Fibroblast of lung (primary cell): ENCODE data around the gene FAM204A. TPM values are rescaled to one million over a fixed set of nuclear protein-coding genes. Genes with fewer than 3 reads are reported as not detected.

Experiments
- DNase-seq, 2 donors: peaks; one replicate each; pipeline versions ENCODE4 v3.0.0 to v3.0.0-alpha.2; 2010; ENCODE audit warnings: low read depth in 2 of 2
- H2AFZ ChIP-seq: 2 replicates; pipeline ENCODE4 v1.5.1; 2012; ENCODE audit warnings: low read length, control low read depth, inconsistent platforms
- H3K27ac ChIP-seq: 2 replicates; pipeline ENCODE4 v1.5.1; 2011; ENCODE audit warnings: low read length, control low read depth; ENCODE audit not compliant: insufficient read depth
- H3K27me3 ChIP-seq: 2 replicates; pipeline ENCODE4 v1.5.1; 2011; ENCODE audit warnings: mild to moderate bottlenecking, low read length; ENCODE audit not compliant: control insufficient read depth, insufficient read depth
- H3K36me3 ChIP-seq: 2 replicates; pipeline ENCODE4 v1.5.1; 2011; ENCODE audit warnings: low read length; ENCODE audit not compliant: control insufficient read depth, insufficient read depth
- H3K4me1 ChIP-seq: 2 replicates; pipeline ENCODE4 v1.5.1; 2011; ENCODE audit warnings: low read length; ENCODE audit not compliant: control insufficient read depth, insufficient read depth; ENCODE audit errors: extremely low read depth
- H3K4me2 ChIP-seq: 2 replicates; pipeline ENCODE4 v1.5.1; 2011; ENCODE audit warnings: low read length, control low read depth; ENCODE audit not compliant: insufficient read depth; ENCODE audit errors: extremely low read depth
- H3K4me3 ChIP-seq, 4 experiments: fragments of 200-600 bp in 1 of 4; sonication (generic) in 1 of 4; replicated peaks in 1 of 4; 2 replicates each; pipeline ENCODE4 v1.5.1; 2011 to 2016; ENCODE audit warnings: low read length in 4 of 4, low read depth in 3 of 4, mild to moderate bottlenecking in 3 of 4, control low read depth in 2 of 4, inconsistent platforms in 1 of 4, mixed read lengths in 1 of 4; ENCODE audit not compliant: insufficient read depth in 1 of 4; ENCODE audit errors: control extremely low read depth in 1 of 4
- H3K79me2 ChIP-seq: 2 replicates; pipeline ENCODE4 v1.5.1; 2012; ENCODE audit warnings: mild to moderate bottlenecking, low read length, inconsistent platforms; ENCODE audit not compliant: control insufficient read depth, insufficient read depth
- H3K9ac ChIP-seq: 2 replicates; pipeline ENCODE4 v1.5.1; 2011; ENCODE audit warnings: mild to moderate bottlenecking, low read length, control low read depth; ENCODE audit not compliant: insufficient read depth
- H3K9me3 ChIP-seq: 2 replicates; pipeline ENCODE4 v1.5.1; 2012; ENCODE audit warnings: low read depth, low read length; ENCODE audit not compliant: control insufficient read depth, insufficient read depth
- H4K20me1 ChIP-seq: 2 replicates; pipeline ENCODE4 v1.5.1; 2011; ENCODE audit warnings: low read length; ENCODE audit not compliant: control insufficient read depth, insufficient read depth; ENCODE audit errors: extremely low read depth
- CTCF ChIP-seq, 2 donors: IDR thresholded peaks in 1 of 2; conservative IDR thresholded peaks in 1 of 2; 1 replicate in 1 of 2; 2 replicates in 1 of 2; pipeline ENCODE4 v1.5.1; 2011 to 2012; ENCODE audit warnings: low read length in 2 of 2, control low read depth in 1 of 2, inconsistent platforms in 1 of 2, low read depth in 1 of 2, mild to moderate bottlenecking in 1 of 2
- EZH2 ChIP-seq: IDR thresholded peaks from 2 replicates; pipeline ENCODE4 v1.5.1; 2012; ENCODE audit warnings: low read length, control low read depth, mild to moderate bottlenecking; ENCODE audit errors: missing control alignments
- polyA plus RNA-seq, 2 donors: library from polyadenylated mRNA; depleted of rRNA in 1 of 2; stranded (reverse) in 1 of 2; unstranded in 1 of 2; fragments of >200 nt; gene quantifications; 2 replicates each; pipeline ENCODE4 v1.2.1, GENCODE V29; 2011 to 2012; ENCODE audit warnings: missing spikeins in 1 of 2
- total RNA-seq: library from RNA; depleted of rRNA; stranded (reverse); fragments of >200 nt; gene quantifications from 2 replicates; pipeline ENCODE4 v1.2.1, GENCODE V29; 2014

The FAM204A gene
- total and polyA plus RNA-seq, 2 donors (not counting 1 experiment from before 2014, with no cell fraction given): 47.2 to 54.8 TPM

GRCh38 chr10:118324140-118324539 lies 18.0 kb downstream of the FAM204A start:
- Histone ChIP-seq H3K4me1 (peaks cover 4% of the 10 kb centered on the region), H4K20me1 (no peaks in the 10 kb centered on the region), H3K4me3 (no peak overlapping the region), H2AFZ (no peak overlapping the region), H3K79me2 (no peaks in the 10 kb centered on the region), H3K36me3 (peaks cover 2% of the 10 kb centered on the region), H3K27me3 (no peaks in the 10 kb centered on the region), H3K9ac (no peak overlapping the region), H3K27ac (no peak overlapping the region), H3K4me2 (no peak overlapping the region), H3K9me3 (no peaks in the 10 kb centered on the region)
- DNase-seq: no peak
- TF ChIP-seq EZH2 (no peak), CTCF (conservative IDR thresholded peaks at IDR 0.05 in 1 of 2, IDR thresholded peaks at IDR 0.05 in 1 of 2; ENCODE audit: low read depth in 1 of 2, low read length in 2 of 2) (no peak)

GRCh38 chr10:118321724-118322575 lies 20.2 kb downstream of the FAM204A start:
- H3K4me3 ChIP-seq: no peak overlapping the region
- TF ChIP-seq EZH2: no peak
- TF ChIP-seq CTCF (conservative IDR thresholded peaks at IDR 0.05 in 1 of 2, IDR thresholded peaks at IDR 0.05 in 1 of 2; ENCODE audit: low read depth in 1 of 2, low read length in 2 of 2): no peak
- peaks cover 2% of the 10 kb centered on the region for H3K36me3 ChIP-seq
- no peak overlapping the region for H3K4me2 ChIP-seq
- DNase-seq: no peak
- no peak overlapping the region for H2AFZ ChIP-seq
- no peak overlapping the region for H3K9ac ChIP-seq
- H3K4me1 ChIP-seq: peaks cover 4% of the 10 kb centered on the region
- H3K27ac ChIP-seq: peak overlapping the region; percentile 29
- H3K79me2 ChIP-seq: no peaks in the 10 kb centered on the region
- no peaks in the 10 kb centered on the region for H3K27me3 ChIP-seq
- no peaks in the 10 kb centered on the region for H4K20me1 ChIP-seq
- H3K9me3 ChIP-seq: no peaks in the 10 kb centered on the region

- Histone ChIP-seq H3K79me2 (no peaks in the 10 kb centered on the region), H3K36me3 (no peaks in the 10 kb centered on the region), H3K9ac (no peak overlapping the region), H3K4me2 (no peak overlapping the region), H3K4me1 (no peaks in the 10 kb centered on the region), H3K27me3 (no peaks in the 10 kb centered on the region), H3K9me3 (no peaks in the 10 kb centered on the region), H2AFZ (no peak overlapping the region), H4K20me1 (no peaks in the 10 kb centered on the region), H3K4me3 (no peak overlapping the region), H3K27ac (no peak overlapping the region)
- no peak for DNase-seq
- TF ChIP-seq CTCF (conservative IDR thresholded peaks at IDR 0.05 in 1 of 2, IDR thresholded peaks at IDR 0.05 in 1 of 2; ENCODE audit: low read depth in 1 of 2, low read length in 2 of 2) (no peak), EZH2 (no peak)
These were observed 26.5 kb downstream of the FAM204A start for GRCh38 chr10:118315629-118316028.
